Activated T-cell treated with anti-CD3 and anti-CD28 coated beads for 48 hours (primary cell): Measurements from ENCODE around the gene FANCC.

Experiments used
- DNase-seq: peaks from one replicate; pipeline ENCODE4 v3.0.0-alpha.2; 2020; ENCODE audit warnings: low read depth

Gene FANCC

GRCh38 chr9:95143591-95144561, 173.6 kb downstream of the FANCC start:
- no peak for DNase-seq

GRCh38 chr9:95142728-95143127, 174.8 kb downstream of the FANCC start:
- DNase-seq = no peak

GRCh38 chr9:95142315-95142714, 175.2 kb downstream of the FANCC start:
- DNase-seq = no peak

GRCh38 chr9:95140821-95141220, 176.7 kb downstream of the FANCC start:
- DNase-seq = no peak

- DNase-seq = no peak
Measured at GRCh38 chr9:95139126-95139525, 178.4 kb downstream of the FANCC start.

GRCh38 chr9:95138474-95138873, 179.0 kb downstream of the FANCC start:
- DNase-seq = no peak

GRCh38 chr9:95137587-95138145, 179.8 kb downstream of the FANCC start:
- DNase-seq = no peak

GRCh38 chr9:95135756-95136155, 181.8 kb downstream of the FANCC start:
- DNase-seq = no peak

GRCh38 chr9:95134457-95134881, 183.0 kb downstream of the FANCC start:
- no peak for DNase-seq

- no peak for DNase-seq
Measured at GRCh38 chr9:95133325-95133705, 184.2 kb downstream of the FANCC start.

GRCh38 chr9:95132366-95133324, 184.9 kb downstream of the FANCC start:
- DNase-seq = no peak

GRCh38 chr9:95131023-95131943, 186.2 kb downstream of the FANCC start:
- DNase-seq = peak; percentile 35

GRCh38 chr9:95130484-95130883, 187.0 kb downstream of the FANCC start:
- no peak for DNase-seq

- DNase-seq = no peak
Measured at GRCh38 chr9:95129476-95130291, 187.8 kb downstream of the FANCC start.

GRCh38 chr9:95128177-95128524, 189.4 kb downstream of the FANCC start:
- no peak for DNase-seq

- DNase-seq = peak; percentile 72
Measured at GRCh38 chr9:95127249-95128176, 190.0 kb downstream of the FANCC start.

GRCh38 chr9:95126739-95127138, 190.8 kb downstream of the FANCC start:
- no peak for DNase-seq

GRCh38 chr9:95125652-95126051, 191.9 kb downstream of the FANCC start:
- no peak for DNase-seq
